Measurements from ENCODE around the gene MORC1.
A peak's percentile ranks its signal among the peaks of the same experiment; 100 is the strongest.

Gene MORC1

DNA sequence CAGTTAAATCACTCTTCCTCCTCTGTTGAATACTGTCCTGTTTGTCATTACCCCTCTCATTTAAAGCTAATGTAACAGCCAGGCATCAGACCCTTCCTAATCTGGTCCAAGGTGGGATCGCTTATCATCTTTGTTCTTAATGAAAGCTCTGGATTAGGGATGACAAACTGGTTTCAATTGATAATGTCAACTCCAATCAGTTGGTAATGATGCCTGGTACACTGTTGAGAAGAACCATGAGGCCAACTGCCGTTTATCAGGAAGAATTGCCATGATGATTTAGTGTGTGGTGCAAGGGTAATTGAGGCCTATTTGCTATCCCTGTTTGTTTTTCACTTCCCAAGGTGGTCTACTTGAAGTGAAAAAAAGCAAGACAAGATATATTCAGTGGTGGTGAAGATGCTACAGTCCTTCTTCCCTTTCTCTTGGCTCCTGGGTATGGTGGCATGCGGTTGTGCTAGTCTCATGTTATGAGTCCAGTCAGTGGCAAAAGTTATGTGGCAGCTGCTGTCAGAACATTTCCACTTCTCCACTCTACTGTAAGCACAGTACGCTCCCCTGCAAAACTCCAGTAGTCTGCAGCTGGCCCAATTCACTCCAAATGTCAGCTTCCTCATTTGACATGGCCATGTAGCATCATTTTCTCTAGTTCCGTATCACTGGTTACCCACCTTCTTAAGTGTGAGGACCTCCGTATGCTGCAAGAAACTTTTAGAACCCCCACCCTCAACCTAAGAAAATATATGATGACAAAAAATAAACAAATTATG lies 72.5 kb downstream of the MORC1 start:
- H3K4me3 ChIP-seq (ENCODE audit: low read length), result no peak overlapping the region
- DNase-seq (ENCODE audit: low read depth, low spot score), result no peak

DNA sequence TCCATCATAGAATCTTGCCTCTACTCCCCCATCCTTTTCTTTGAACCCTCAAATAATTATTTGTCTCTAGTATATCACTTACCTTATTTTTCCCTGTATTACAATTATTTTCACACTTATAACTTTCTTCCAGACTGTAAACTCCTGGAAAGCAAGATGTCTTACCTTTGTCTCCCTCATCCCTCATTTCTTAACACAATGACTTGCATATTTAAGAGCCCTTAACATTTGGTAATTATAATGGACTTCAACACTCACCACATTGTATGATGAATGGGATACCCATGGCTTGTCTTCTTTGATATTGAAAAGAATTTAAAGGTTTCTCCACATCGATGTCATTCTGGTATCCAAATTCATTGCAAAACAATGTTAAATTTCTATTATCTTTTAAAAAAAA lies 82.9 kb downstream of the MORC1 start:
- DNase-seq (ENCODE audit: low read depth, low spot score), result no peak
- H3K4me3 ChIP-seq (ENCODE audit: low read length), result no peak overlapping the region

DNA sequence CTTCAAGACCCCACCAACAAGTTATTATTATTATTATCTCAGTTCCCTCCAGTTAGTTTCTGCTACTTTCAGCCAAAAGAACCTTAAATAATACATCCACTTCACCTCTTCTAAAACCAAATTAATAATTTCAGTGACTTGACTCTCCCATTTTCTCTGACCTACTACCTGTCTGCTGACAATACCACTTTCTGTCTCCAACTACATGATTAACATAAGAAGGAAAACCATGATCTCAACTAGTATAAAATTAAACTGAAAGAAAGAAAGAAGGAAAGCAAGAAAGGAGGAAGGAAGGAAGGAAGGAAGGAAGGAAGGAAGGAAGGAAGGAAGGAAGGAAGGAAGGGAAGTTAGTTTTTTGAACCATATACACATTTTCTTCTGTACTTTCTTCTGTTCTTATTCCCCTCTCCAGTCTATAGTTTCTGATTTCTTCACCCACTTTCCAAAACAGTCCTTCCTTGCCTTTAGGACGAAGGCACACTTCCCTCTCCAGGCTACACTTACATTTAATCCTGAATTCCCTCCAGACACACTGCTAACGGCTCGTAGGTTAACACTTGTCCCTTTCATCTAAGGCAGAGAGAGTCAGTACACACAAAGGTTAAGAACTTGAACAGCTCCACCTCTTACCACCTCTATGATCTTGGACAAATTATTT lies 84.8 kb downstream of the MORC1 start:
- DNase-seq (ENCODE audit: low read depth, low spot score), result no peak
- H3K4me3 ChIP-seq (ENCODE audit: low read length), result no peak overlapping the region

DNA sequence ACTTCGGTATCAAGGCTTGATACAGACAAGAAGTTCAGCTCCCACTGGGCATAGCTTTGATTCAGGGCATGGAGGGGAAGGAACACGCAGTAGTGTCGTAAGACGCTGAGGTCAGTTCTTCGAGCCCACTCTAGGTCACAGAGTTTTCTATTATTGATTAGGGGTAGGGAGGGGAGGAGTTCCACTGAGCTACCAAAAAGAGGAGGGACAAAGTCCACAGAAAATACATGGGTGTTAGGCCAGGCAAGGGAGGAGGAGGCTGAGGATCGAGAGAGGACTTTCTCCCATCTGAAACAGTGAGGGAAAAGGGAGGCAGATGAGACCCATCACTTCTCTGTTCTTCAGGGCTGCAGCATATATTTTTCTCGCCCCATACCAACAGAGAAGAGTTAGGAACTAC lies 89.2 kb downstream of the MORC1 start:
- H3K4me3 ChIP-seq (ENCODE audit: low read length), result no peak overlapping the region
- no peak for DNase-seq (ENCODE audit: low read depth, low spot score)

DNA sequence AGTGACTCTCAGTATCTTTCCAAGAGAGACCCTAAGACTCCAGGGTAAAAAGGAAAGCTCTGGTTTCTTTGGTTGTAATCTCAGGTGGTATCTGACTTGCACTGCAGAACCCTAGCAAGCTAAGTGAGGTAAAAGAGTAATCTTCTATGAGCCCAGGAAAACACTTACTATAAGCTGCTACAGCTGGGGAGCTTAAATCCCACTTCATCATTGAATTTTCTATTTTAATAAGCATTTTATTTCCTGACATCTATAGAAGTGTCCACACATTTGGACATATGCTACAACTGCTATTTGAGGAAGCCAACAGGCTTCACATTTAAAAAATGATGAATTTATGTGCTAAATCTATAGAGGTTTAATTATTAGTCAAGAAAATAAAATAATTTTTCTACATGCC lies 91.1 kb downstream of the MORC1 start:
- no peak for DNase-seq (ENCODE audit: low read depth, low spot score)
- H3K4me3 ChIP-seq (ENCODE audit: low read length), result no peak overlapping the region

DNA sequence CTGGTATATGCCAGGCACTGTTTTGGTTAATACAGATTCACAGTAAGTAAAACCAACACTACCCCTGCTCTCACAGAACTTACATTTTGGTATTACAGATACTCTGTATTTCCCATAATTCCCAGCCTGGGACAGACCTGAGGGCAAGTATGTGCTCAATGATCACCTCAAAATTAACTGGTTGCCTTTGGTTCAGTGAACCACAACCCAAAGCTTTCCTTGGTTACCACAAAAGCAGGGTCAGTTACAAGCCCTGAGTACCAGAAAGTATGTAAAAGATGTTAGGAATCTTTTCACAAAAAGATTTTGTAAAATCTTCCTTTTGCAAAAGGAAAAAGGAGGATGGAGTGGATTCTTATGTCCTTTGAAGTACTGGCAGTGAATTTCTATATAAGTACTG lies 92.0 kb downstream of the MORC1 start:
- DNase-seq (ENCODE audit: low read depth, low spot score), result no peak
- no peak overlapping the region for H3K4me3 ChIP-seq (ENCODE audit: low read length)

DNA sequence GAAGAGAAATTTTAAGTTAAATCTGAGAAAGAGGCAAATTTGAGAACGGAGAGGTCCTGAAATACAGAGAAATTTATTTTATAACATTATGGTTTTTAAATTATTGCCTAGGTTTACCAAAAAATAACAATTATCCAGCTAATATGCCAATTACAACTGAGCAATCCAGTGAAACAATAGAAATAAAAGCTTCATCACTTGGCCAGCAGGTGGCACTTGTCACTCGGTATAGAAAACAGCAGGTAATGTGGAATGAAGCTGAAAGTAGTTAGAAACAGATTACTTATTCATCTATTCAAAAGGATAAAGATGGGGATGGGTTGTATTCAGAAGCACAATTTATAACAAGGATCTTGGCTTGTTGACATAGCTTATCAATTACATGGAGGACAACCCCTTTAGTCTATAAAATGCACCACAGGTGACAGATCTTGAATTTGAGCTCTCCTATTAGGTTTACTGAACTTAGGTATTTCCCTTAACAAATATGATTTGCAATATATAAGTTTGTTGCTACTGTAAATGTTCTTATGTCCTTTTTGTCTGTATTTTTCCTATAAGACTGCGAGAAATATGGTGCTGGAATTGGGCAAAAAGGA lies 94.2 kb downstream of the MORC1 start:
- peak; percentile 31 for DNase-seq (ENCODE audit: low read depth, low spot score)
- no peak overlapping the region for H3K4me3 ChIP-seq (ENCODE audit: low read length)

DNA sequence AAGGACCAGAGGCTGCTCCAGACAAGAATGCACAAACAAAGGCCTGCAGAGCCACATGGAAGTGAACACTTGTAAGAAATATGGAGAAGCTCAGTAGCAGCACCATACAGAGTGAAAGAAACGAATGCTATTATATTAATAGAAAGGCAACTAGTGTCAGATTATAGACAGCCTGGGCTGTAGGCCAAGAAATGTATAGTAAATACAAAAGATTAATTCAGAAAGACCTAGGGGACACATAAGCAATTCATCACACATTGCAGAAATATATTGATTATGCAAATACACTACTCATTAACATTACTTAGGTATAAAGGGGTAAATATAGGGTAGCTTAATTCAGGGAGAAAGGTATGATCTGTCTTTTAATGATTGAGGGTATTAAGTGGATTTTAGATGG lies 94.8 kb downstream of the MORC1 start:
- H3K4me3 ChIP-seq (ENCODE audit: low read length), result no peak overlapping the region
- DNase-seq (ENCODE audit: low read depth, low spot score), result no peak

DNA sequence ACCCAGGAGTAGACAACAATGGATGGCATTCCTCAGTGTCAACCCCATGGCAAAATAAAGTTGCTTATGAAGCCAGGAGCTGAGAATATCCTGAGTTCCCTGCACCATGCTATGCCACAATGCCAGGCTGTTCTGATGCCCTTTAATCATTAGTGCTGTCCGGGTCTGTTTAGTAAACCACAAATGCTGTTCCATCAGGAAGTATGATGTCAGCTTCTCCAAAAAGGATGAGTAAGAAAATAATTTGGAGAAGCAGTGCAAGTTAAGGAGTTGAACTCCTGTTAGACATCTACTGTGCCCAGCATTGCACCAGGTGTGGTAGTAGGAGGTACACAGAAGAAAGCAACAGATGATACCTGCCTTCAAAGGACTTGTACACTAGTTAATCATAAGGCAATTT lies 96.4 kb downstream of the MORC1 start:
- H3K4me3 ChIP-seq (ENCODE audit: low read length), result no peak overlapping the region
- DNase-seq (ENCODE audit: low read depth, low spot score), result no peak

DNA sequence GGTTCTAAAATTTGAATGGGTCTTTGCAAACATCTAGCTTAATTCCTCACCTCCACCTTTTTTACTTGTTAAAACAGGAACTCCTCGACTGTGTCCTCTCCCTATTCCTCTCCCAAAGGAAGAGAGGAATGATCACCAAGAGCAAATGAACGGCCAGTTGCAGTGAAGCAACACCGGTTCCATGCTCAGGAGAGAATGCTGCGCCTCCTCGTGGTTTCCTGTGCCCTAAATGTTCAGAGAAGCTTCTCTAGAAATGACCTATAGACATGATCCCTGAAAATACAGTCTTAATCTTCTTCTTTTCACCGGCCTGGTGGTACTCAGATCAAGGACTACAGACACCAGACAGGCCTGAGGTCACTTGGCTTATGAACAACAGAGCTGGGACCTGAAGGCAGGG lies 99.1 kb downstream of the MORC1 start:
- DNase-seq (ENCODE audit: low read depth, low spot score), result no peak
- no peak overlapping the region for H3K4me3 ChIP-seq (ENCODE audit: low read length)

DNA sequence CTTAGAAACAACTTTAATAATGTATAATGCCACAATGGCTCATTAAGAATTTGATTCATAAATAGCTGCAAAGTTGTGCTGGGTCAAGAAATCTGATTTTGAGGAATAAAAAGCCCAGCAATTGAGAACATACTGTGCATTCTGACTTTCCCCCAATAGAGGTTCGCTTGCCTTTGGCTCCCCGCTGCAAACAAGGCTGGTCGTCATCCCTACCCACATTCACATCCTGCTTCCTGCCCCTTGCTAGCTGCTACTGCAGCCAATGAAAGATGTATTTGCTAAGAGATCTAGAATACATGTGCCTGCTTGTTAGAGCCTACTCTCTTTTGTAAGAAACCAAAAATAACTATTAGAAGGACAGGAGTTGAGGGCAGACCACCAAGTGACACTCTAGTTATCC lies 112.5 kb downstream of the MORC1 start:
- DNase-seq (ENCODE audit: low read depth, low spot score), result peak; percentile 6
- H3K4me3 ChIP-seq (ENCODE audit: low read length), result no peak overlapping the region

DNA sequence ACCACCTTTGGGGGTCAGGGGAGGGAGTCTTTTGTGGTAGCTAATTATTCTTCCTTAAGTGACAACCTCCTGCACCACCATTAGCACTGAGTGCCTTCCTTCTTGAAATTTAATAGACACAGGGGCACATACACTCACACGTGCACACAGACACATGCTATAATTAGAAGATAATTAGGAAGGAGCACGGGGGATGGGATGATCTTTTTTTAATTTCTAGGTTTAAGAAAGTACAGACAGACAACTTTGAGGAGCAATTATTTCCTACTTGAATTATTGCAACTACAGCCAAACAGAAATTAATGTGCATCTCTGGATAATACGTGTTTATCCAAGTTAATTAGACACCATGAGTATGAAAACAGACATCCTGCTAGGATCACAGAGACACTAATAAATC lies 119.5 kb downstream of the MORC1 start:
- no peak for DNase-seq (ENCODE audit: low read depth, low spot score)
- H3K4me3 ChIP-seq (ENCODE audit: low read length), result no peak overlapping the region

DNA sequence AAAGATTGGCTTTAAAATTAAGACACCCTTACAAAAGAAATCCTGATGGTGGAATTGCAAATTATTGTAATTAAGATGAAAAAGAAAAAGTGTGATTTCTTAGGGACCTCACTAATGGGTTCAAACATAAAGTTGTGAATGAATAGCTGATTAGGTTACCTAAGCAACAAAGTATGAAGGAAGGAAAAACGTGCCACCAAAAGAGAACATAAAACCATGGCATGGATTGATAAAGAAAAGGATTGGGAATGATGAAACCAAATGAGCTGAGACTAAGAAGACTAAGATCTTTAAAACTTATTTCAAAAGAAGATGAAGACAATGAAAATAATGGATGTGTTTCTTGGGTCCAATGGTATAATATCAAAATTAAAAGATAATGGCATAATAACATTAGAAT lies 132.1 kb downstream of the MORC1 start:
- DNase-seq (ENCODE audit: low read depth, low spot score), result no peak
- H3K4me3 ChIP-seq (ENCODE audit: low read length), result no peak overlapping the region

DNA sequence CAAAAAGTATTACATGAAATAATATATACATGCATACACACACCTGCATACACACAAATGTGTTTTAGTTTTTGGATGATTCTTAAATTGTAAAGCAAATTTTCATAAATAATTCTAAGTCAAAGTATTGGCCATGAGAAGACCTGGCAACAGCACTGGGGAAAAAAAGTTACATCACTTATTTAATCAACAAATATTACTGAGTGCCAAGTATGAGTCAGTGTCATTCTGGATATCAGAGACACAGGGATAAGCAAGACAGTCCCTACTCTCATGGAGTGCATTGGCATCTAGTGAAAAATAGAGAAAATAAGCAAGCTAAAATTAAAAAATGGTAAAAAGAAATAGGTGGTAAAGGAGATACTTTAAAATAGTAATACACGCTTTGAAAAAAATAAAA lies 134.9 kb downstream of the MORC1 start:
- no peak overlapping the region for H3K4me3 ChIP-seq (ENCODE audit: low read length)
- DNase-seq (ENCODE audit: low read depth, low spot score), result no peak

DNA sequence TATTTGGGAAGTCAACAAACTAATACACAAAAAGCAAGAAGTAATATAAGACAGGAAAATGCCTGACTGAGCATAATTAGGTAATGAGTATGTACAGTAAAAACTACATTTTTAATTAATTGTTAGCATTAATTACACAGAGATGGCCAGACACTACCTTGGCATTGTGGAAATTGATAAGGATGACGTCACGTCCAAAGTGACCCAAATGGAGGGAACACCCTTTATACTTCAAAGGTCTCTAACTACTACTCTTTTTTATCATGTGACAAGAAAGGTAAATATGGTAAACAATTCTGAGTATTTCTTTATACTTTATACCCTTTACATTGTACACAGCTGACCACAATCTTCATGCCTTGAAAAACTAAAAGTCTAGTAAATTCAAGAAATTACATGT lies 141.9 kb downstream of the MORC1 start:
- H3K4me3 ChIP-seq (ENCODE audit: low read length), result no peak overlapping the region
- no peak for DNase-seq (ENCODE audit: low read depth, low spot score)

DNA sequence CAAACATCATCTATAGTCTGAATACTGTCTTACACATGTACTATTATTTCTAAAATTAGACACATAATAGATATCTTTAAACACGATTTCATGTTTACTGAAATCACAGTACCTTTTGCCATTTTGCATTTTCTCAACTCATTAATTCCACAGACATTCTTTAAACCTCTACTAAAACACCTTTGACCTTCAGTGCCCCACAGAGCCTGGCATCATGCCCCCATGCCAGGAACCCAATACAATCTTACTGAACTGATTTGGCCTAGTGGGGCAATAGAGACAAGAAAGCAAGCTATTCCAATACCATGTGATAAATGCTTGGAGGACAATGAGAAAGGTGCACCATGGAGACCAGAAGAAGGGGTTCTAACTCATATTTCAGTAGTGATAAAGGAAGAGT lies 144.9 kb downstream of the MORC1 start:
- no peak overlapping the region for H3K4me3 ChIP-seq (ENCODE audit: low read length)
- no peak for DNase-seq (ENCODE audit: low read depth, low spot score)

DNA sequence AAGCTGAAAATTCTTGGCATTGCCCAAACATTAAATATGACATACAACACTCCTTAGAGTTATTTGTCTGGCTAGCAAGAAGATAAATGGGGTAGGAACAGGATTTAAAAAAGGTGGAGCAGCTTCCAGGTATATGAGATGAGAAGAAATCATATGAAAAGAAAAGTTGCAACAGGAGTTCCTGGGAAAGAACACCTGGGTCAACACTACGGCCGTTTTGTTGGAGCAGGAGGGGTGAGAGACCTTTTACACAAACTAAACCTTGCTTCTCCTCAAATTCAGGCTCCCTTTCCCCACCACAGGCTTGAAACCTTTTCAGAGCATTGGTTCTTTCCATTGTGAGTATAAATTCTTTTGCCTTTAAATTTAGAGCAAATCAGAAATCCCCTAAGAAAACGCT lies 145.5 kb downstream of the MORC1 start:
- no peak overlapping the region for H3K4me3 ChIP-seq (ENCODE audit: low read length)
- no peak for DNase-seq (ENCODE audit: low read depth, low spot score)

DNA sequence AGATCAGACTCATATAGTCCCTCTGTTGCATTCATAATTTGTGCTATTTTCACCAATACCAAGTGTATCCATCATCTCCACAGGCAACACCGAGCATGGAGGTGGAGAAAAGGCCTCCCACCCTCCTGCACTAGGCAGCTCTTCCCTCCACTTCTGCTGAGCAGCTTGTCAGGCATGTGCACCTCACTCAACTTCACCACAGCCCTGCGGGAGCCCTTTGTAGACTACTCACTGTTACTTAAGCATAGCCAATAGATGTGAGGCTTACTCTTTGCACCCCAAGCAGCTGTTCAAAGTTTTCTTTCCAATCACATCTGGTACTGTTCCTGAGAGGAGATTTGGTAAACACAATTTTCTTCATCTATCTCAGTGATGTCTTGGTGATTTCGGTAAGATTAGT lies 147.4 kb downstream of the MORC1 start:
- DNase-seq (ENCODE audit: low read depth, low spot score), result no peak
- H3K4me3 ChIP-seq (ENCODE audit: low read length), result no peak overlapping the region

DNA sequence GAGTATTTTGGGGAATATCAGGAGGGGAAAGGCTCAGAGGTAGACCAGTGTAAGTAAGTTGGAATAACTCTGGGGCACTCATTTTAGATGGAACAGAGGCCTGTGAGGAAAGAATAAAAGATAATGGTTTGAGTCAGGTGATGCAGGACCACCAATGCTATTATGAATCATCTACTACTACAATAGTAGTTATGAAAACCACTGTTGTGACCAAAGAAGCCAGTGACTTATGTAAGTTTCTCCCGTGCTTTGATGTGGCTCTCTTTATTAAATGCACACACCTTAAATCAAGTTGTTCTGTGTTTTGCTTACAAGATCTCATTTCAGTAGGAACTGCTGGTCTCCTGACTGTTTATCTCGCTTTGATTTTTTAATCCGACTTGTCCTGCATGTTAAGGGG lies 151.2 kb downstream of the MORC1 start:
- H3K4me3 ChIP-seq (ENCODE audit: low read length), result no peak overlapping the region
- no peak for DNase-seq (ENCODE audit: low read depth, low spot score)

DNA sequence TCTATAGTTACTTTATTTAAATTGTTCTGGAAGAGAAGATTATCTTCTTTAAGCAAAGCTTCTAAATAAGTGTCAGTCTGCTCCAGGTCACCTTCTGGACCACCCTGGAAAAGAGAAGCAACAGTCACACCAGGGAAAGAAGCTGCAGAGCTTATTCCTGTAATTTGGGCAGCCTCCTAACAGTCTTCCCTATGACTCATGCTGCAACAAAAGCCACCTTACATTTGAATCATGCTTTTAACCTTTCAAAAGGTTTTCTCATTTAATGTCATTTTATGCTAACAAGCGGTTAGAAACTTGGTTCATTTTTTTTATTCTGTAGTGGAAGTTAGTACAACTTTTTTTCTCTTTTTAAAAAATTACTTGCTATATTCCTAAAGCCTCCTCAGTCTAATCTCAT lies 158.9 kb downstream of the MORC1 start:
- no peak for DNase-seq (ENCODE audit: low read depth, low spot score)

DNA sequence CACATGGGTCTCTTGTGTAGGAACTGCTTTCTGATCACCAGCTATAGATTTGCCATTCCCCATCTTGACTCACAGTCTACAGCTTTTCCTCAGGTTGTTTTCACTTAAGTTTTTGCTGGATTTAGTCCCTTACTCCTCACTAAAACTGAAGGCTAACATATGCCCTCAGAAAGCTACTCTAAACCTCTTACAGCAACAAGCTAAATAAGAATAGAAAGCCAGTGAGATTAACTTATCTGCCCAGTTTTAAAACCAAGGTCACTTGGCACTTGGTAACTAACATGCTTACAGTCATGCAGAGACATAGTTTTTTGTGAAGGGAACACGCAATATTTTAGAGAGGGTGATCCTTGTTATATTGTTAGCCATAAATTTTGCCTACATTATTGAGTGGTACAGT lies 164.2 kb downstream of the MORC1 start, which contains the start of gene GUCA1C:
GUCA1C (minus strand) TSS at position 180 of the 400 bp plus-strand sequence; CDS start at position 63, 117 bp downstream.
- no peak within 1 kb of the TSS for H3K4me3 ChIP-seq (ENCODE audit: low read length)
- DNase-seq (ENCODE audit: low read depth, low spot score), result no peak

More for the DNA sequence above, 158.9 kb downstream of the MORC1 start:
- H3K4me3 ChIP-seq (ENCODE audit: low read length), result no peak overlapping the region

Data from Jurkat, Clone E6-1 (cell line).